ENCODE data around the gene HAGH. TPM values are rescaled to one million over a fixed set of nuclear protein-coding genes. Genes with fewer than 3 reads are reported as not detected.
A peak's percentile ranks its signal among the peaks of the same experiment; 100 is the strongest.

The HAGH gene
- total and polyA plus RNA-seq, 9 of the 15 experiments (the other 6 are each of a cell fraction or from before 2014, with no cell fraction given) = 0.46 to 35.1 (median 16.8) TPM

DNA sequence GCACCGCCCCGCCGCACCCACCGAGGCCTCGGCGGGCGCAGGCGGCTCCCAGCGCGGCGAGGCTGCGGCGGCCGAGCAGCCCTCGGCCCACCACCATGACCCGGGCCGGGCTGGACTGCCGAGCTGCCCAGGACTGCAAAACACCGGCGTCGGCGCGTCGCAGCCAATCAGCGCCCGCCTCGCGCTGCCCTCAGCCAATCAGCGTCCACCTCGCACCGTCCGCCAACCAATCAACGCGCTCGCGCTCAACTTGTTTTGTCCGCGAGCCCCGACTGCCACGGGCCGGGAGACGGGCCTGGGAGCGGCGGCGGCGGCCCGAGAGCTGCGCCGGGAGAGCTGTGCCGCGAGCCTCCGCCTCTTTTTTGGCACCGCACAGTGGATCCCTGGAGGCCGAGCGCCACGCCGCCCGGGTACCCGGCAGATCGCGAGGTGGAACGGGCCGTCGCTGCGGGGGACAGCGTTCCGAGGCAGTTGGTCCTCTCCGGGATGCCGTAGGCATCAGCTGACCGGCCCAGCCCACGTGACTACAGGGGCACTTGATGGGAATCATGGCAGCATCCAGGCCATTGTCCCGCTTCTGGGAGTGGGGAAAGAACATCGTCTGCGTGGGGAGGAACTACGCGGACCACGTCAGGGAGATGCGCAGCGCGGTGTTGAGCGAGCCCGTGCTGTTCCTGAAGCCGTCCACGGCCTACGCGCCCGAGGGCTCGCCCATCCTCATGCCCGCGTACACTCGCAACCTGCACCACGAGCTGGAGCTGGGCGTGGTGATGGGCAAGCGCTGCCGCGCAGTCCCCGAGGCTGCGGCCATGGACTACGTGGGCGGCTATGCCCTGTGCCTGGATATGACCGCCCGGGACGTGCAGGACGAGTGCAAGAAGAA, at the start of gene HAGH, which contains the start of gene FAHD1 (continued):
- TF ChIP-seq KLF6 (CRISPR knock-in tag; IDR thresholded peaks at IDR 0.05; ENCODE audit: borderline replicate concordance) = no peak
- TF ChIP-seq NBN (IDR thresholded peaks at IDR 0.05; ENCODE audit: low read depth) = peak; percentile 60; the same call in 1 of the 2 replicates
- TF ChIP-seq KAT8 (IDR thresholded peaks at IDR 0.05; ENCODE audit: low read depth) = no peak
- peak; percentile 40; the same call in 1 of the 2 replicates for TF ChIP-seq TCF7 (IDR thresholded peaks at IDR 0.05; ENCODE audit: borderline replicate concordance)
- TF ChIP-seq FUS (optimal IDR thresholded peaks at IDR 0.05; ENCODE audit: low read depth, low read length) = peak; percentile 67
- no peak for TF ChIP-seq MTA2 (IDR thresholded peaks at IDR 0.05; ENCODE audit: low read depth)
- no peak for TF ChIP-seq MECOM (CRISPR knock-in tag; IDR thresholded peaks at IDR 0.05)
- TF ChIP-seq, protein P1, sequence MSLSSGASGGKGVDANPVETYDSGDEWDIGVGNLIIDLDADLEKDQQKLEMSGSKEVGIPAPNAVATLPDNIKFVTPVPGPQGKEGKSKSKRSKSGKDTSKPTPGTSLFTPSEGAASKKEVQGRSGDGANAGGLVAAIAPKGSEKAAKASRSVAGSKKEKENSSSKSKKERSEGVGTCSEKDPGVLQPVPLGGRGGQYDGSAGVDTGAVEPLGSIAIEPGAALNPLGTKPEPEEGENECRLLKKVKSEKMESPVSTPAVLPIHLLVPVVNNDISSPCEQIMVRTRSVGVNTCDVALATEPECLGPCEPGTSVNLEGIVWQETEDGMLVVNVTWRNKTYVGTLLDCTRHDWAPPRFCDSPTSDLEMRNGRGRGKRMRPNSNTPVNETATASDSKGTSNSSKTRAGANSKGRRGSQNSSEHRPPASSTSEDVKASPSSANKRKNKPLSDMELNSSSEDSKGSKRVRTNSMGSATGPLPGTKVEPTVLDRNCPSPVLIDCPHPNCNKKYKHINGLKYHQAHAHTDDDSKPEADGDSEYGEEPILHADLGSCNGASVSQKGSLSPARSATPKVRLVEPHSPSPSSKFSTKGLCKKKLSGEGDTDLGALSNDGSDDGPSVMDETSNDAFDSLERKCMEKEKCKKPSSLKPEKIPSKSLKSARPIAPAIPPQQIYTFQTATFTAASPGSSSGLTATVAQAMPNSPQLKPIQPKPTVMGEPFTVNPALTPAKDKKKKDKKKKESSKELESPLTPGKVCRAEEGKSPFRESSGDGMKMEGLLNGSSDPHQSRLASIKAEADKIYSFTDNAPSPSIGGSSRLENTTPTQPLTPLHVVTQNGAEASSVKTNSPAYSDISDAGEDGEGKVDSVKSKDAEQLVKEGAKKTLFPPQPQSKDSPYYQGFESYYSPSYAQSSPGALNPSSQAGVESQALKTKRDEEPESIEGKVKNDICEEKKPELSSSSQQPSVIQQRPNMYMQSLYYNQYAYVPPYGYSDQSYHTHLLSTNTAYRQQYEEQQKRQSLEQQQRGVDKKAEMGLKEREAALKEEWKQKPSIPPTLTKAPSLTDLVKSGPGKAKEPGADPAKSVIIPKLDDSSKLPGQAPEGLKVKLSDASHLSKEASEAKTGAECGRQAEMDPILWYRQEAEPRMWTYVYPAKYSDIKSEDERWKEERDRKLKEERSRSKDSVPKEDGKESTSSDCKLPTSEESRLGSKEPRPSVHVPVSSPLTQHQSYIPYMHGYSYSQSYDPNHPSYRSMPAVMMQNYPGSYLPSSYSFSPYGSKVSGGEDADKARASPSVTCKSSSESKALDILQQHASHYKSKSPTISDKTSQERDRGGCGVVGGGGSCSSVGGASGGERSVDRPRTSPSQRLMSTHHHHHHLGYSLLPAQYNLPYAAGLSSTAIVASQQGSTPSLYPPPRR (CRISPR knock-in tag; IDR thresholded peaks at IDR 0.05; ENCODE audit: borderline replicate concordance) = peak; percentile 90; the same call in 1 of the 2 replicates
- TF ChIP-seq GABPA (tag; conservative IDR thresholded peaks at IDR 0.05; ENCODE audit: low read depth) = no peak; the same call in 1 of the 2 replicates
- no peak for TF ChIP-seq EHMT2 (IDR thresholded peaks at IDR 0.05)
- TF ChIP-seq, protein P2, sequence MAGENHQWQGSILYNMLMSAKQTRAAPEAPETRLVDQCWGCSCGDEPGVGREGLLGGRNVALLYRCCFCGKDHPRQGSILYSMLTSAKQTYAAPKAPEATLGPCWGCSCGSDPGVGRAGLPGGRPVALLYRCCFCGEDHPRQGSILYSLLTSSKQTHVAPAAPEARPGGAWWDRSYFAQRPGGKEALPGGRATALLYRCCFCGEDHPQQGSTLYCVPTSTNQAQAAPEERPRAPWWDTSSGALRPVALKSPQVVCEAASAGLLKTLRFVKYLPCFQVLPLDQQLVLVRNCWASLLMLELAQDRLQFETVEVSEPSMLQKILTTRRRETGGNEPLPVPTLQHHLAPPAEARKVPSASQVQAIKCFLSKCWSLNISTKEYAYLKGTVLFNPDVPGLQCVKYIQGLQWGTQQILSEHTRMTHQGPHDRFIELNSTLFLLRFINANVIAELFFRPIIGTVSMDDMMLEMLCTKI (IDR thresholded peaks at IDR 0.05; ENCODE audit: partially characterized antibody) = no peak
- TF ChIP-seq, protein P3, sequence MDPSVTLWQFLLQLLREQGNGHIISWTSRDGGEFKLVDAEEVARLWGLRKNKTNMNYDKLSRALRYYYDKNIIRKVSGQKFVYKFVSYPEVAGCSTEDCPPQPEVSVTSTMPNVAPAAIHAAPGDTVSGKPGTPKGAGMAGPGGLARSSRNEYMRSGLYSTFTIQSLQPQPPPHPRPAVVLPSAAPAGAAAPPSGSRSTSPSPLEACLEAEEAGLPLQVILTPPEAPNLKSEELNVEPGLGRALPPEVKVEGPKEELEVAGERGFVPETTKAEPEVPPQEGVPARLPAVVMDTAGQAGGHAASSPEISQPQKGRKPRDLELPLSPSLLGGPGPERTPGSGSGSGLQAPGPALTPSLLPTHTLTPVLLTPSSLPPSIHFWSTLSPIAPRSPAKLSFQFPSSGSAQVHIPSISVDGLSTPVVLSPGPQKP (CRISPR knock-in tag; IDR thresholded peaks at IDR 0.05) = no peak
- TF ChIP-seq ZNF444 (CRISPR knock-in tag; IDR thresholded peaks at IDR 0.05) = no peak
- TF ChIP-seq, protein P4, sequence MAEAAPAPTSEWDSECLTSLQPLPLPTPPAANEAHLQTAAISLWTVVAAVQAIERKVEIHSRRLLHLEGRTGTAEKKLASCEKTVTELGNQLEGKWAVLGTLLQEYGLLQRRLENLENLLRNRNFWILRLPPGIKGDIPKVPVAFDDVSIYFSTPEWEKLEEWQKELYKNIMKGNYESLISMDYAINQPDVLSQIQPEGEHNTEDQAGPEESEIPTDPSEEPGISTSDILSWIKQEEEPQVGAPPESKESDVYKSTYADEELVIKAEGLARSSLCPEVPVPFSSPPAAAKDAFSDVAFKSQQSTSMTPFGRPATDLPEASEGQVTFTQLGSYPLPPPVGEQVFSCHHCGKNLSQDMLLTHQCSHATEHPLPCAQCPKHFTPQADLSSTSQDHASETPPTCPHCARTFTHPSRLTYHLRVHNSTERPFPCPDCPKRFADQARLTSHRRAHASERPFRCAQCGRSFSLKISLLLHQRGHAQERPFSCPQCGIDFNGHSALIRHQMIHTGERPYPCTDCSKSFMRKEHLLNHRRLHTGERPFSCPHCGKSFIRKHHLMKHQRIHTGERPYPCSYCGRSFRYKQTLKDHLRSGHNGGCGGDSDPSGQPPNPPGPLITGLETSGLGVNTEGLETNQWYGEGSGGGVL (CRISPR knock-in tag; IDR thresholded peaks at IDR 0.05) = no peak
- TF ChIP-seq, protein P5, sequence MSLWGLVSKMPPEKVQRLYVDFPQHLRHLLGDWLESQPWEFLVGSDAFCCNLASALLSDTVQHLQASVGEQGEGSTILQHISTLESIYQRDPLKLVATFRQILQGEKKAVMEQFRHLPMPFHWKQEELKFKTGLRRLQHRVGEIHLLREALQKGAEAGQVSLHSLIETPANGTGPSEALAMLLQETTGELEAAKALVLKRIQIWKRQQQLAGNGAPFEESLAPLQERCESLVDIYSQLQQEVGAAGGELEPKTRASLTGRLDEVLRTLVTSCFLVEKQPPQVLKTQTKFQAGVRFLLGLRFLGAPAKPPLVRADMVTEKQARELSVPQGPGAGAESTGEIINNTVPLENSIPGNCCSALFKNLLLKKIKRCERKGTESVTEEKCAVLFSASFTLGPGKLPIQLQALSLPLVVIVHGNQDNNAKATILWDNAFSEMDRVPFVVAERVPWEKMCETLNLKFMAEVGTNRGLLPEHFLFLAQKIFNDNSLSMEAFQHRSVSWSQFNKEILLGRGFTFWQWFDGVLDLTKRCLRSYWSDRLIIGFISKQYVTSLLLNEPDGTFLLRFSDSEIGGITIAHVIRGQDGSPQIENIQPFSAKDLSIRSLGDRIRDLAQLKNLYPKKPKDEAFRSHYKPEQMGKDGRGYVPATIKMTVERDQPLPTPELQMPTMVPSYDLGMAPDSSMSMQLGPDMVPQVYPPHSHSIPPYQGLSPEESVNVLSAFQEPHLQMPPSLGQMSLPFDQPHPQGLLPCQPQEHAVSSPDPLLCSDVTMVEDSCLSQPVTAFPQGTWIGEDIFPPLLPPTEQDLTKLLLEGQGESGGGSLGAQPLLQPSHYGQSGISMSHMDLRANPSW (CRISPR knock-in tag; IDR thresholded peaks at IDR 0.05) = no peak

Data from K562 (cell line).